ENCODE results near the gene EID3.

EID3 gene

DNA sequence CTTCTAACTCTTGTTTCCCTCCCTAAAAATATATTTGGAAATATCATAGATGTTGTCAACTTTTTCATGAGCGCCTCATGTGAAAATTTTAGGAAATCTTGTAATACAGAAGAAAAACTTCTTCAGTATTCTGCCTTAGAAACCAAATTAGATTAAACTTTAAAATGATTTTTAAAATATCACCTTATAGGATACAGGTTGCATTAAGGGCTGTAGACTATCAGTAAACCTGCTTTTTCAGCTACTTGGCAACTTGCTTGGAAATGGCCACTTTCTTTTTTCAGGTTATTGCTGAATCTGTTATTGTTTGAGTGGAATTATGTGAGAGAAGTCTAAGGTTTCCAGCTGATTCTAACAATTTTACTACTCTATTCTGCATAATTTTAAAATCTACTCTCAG lies 9.1 kb downstream of the EID3 start:
- Histone ChIP-seq H3K27ac (ENCODE audit: low read depth, low read length) (peak overlapping the region; percentile 1; the same call in 1 of the 2 replicates), H3K27me3 (ENCODE audit: insufficient read depth, low read length) (no peaks in the 10 kb centered on the region), H3K4me3 (ENCODE audit: low read depth, low read length) (no peak overlapping the region), H3K36me3 (ENCODE audit: insufficient read depth, low read length) (peaks cover 59% of the 10 kb centered on the region), H3K4me1 (ENCODE audit: control insufficient read depth, insufficient read depth, low read length, unreplicated experiment) (peaks cover 28% of the 10 kb centered on the region), H3K79me2 (ENCODE audit: control insufficient read depth, insufficient read depth, low read length, unreplicated experiment) (peaks cover 80% of the 10 kb centered on the region), H2AFZ (ENCODE audit: low read length, unreplicated experiment) (no peak overlapping the region)

GRCh38 chr12:104313568-104314241 lies 10.2 kb downstream of the EID3 start:
- no peak overlapping the region for H2AFZ ChIP-seq (ENCODE audit: low read length, unreplicated experiment)
- H3K27me3 ChIP-seq (ENCODE audit: insufficient read depth, low read length): no peaks in the 10 kb centered on the region
- H3K27ac ChIP-seq (ENCODE audit: low read depth, low read length): peak overlapping the region; percentile 1; the same call in 1 of the 2 replicates
- peaks cover 27% of the 10 kb centered on the region for H3K4me1 ChIP-seq (ENCODE audit: control insufficient read depth, insufficient read depth, low read length, unreplicated experiment)
- H3K36me3 ChIP-seq (ENCODE audit: insufficient read depth, low read length): peaks cover 70% of the 10 kb centered on the region
- peaks cover 79% of the 10 kb centered on the region for H3K79me2 ChIP-seq (ENCODE audit: control insufficient read depth, insufficient read depth, low read length, unreplicated experiment)
- H3K4me3 ChIP-seq (ENCODE audit: low read depth, low read length): no peak overlapping the region

DNA sequence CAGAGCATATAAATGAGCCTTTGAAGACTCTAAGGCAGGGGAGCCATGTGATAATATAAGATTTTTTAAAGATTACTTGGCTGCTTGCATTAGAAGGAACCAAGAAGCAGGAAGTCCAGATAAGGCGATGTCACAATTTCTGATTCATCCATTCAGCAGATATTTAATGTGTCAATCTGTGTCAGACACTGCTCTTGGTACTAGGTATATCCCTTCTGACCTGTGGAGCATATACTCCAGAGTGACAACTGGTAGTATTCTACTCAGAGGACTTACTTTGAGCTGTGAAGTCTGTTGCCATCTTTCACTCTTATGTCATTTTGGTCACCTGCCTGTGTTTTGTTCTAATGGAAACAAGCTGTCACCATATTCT lies 10.7 kb downstream of the EID3 start:
- no peaks in the 10 kb centered on the region for H3K27me3 ChIP-seq (ENCODE audit: insufficient read depth, low read length)
- no peak overlapping the region for H3K4me3 ChIP-seq (ENCODE audit: low read depth, low read length)
- H3K79me2 ChIP-seq (ENCODE audit: control insufficient read depth, insufficient read depth, low read length, unreplicated experiment): peaks cover 80% of the 10 kb centered on the region
- H3K4me1 ChIP-seq (ENCODE audit: control insufficient read depth, insufficient read depth, low read length, unreplicated experiment): peaks cover 27% of the 10 kb centered on the region
- H3K27ac ChIP-seq (ENCODE audit: low read depth, low read length): peak overlapping the region; percentile 1; the same call in 1 of the 2 replicates
- H3K36me3 ChIP-seq (ENCODE audit: insufficient read depth, low read length): peaks cover 70% of the 10 kb centered on the region
- H2AFZ ChIP-seq (ENCODE audit: low read length, unreplicated experiment): no peak overlapping the region

- Histone ChIP-seq H3K4me1 (ENCODE audit: control insufficient read depth, insufficient read depth, low read length, unreplicated experiment) (peaks cover 27% of the 10 kb centered on the region), H2AFZ (ENCODE audit: low read length, unreplicated experiment) (no peak overlapping the region), H3K4me3 (ENCODE audit: low read depth, low read length) (no peak overlapping the region), H3K27ac (ENCODE audit: low read depth, low read length) (peak overlapping the region; percentile 13), H3K79me2 (ENCODE audit: control insufficient read depth, insufficient read depth, low read length, unreplicated experiment) (peaks cover 78% of the 10 kb centered on the region), H3K27me3 (ENCODE audit: insufficient read depth, low read length) (no peaks in the 10 kb centered on the region), H3K36me3 (ENCODE audit: insufficient read depth, low read length) (peaks cover 75% of the 10 kb centered on the region)
These were observed 12.0 kb downstream of the EID3 start for GRCh38 chr12:104315326-104316224.

DNA sequence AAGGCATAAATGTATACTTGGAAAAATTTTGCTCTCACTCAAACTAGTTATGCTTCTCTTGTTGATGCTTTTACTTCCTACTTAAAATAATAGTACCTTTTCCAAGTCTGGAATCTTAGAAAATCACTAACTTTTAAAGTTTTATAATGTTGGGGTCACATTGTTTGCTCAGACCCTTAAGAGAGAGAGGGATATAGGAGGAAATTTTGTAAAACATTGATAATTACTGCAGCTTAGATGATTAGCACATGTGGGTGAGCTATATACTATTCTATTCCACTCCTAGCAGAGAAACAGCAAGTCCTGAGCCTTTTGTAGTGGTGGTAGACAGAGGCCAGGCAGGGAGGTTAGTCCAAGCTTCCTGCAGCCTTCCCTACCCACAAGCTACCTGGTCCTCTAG lies 13.4 kb downstream of the EID3 start:
- Histone ChIP-seq H3K27me3 (ENCODE audit: insufficient read depth, low read length) (no peaks in the 10 kb centered on the region), H3K36me3 (ENCODE audit: insufficient read depth, low read length) (peaks cover 81% of the 10 kb centered on the region), H2AFZ (ENCODE audit: low read length, unreplicated experiment) (no peak overlapping the region), H3K4me3 (ENCODE audit: low read depth, low read length) (no peak overlapping the region), H3K4me1 (ENCODE audit: control insufficient read depth, insufficient read depth, low read length, unreplicated experiment) (peaks cover 23% of the 10 kb centered on the region), H3K79me2 (ENCODE audit: control insufficient read depth, insufficient read depth, low read length, unreplicated experiment) (peaks cover 72% of the 10 kb centered on the region), H3K27ac (ENCODE audit: low read depth, low read length) (no peak overlapping the region)

- H3K27me3 ChIP-seq (ENCODE audit: insufficient read depth, low read length): no peaks in the 10 kb centered on the region
- H3K4me3 ChIP-seq (ENCODE audit: low read depth, low read length): no peak overlapping the region
- H3K36me3 ChIP-seq (ENCODE audit: insufficient read depth, low read length): peaks cover 76% of the 10 kb centered on the region
- no peak overlapping the region for H2AFZ ChIP-seq (ENCODE audit: low read length, unreplicated experiment)
- H3K27ac ChIP-seq (ENCODE audit: low read depth, low read length): no peak overlapping the region
- peaks cover 65% of the 10 kb centered on the region for H3K79me2 ChIP-seq (ENCODE audit: control insufficient read depth, insufficient read depth, low read length, unreplicated experiment)
- H3K4me1 ChIP-seq (ENCODE audit: control insufficient read depth, insufficient read depth, low read length, unreplicated experiment): peaks cover 20% of the 10 kb centered on the region
These were observed 14.1 kb downstream of the EID3 start for GRCh38 chr12:104317538-104318210.

DNA sequence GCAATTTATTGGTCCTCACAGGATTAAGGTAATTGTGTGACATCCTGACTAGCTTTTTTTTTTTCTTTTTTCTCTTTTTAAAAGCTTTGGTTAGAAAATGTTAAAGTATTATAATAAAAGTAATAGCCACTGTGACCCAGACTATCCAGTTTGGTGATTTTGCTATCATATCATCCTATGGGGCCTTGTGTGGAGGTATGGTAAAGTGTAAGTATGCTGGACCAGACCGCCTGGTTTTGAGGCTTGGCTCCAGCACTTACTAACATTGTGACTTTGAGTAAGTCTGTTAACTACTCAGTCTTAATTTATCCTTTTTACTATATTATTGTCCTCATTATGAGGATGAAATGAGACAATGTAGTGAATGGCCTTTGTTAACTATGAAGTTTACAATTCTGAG lies 15.5 kb downstream of the EID3 start:
- Histone ChIP-seq H3K4me3 (ENCODE audit: low read depth, low read length) (no peak overlapping the region), H3K79me2 (ENCODE audit: control insufficient read depth, insufficient read depth, low read length, unreplicated experiment) (peaks cover 52% of the 10 kb centered on the region), H3K4me1 (ENCODE audit: control insufficient read depth, insufficient read depth, low read length, unreplicated experiment) (peaks cover 9% of the 10 kb centered on the region), H2AFZ (ENCODE audit: low read length, unreplicated experiment) (no peak overlapping the region), H3K27me3 (ENCODE audit: insufficient read depth, low read length) (no peaks in the 10 kb centered on the region), H3K27ac (ENCODE audit: low read depth, low read length) (no peak overlapping the region), H3K36me3 (ENCODE audit: insufficient read depth, low read length) (peaks cover 62% of the 10 kb centered on the region)

DNA sequence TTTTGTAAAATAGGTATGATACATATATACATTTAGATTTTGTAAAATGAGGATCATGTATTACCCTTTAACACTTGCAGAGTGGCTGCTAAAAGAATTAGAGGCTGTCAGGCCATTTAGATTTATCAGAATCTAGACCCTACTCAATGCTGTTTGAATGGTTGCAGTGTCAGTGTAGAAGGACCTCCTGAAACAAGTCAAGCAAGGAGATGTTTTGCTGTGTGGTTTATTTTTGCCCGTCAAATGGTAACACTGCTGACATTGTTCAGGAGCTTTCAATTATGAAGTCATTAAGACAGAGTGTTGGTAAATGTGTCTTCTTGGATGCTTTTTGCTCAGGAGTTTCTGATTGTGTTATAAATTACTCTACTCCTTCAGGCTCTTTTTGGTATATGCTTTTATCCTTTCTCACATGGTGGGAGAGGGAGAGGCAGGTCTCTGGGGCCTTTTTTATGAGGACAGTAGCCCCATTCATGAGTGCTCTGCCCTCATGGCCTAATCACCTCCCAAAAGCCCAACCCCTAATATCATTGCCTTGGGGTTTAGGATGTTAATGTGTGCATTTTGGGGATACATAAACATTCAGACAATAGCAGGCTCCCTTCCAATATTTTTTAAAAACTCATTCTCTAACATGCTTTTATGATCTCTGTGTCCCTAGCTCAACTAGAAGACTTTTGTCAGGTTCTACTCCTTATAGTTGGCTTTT lies 16.5 kb downstream of the EID3 start:
- Histone ChIP-seq H3K4me1 (ENCODE audit: control insufficient read depth, insufficient read depth, low read length, unreplicated experiment) (peaks cover 5% of the 10 kb centered on the region), H3K27ac (ENCODE audit: low read depth, low read length) (no peak overlapping the region), H3K4me3 (ENCODE audit: low read depth, low read length) (no peak overlapping the region), H2AFZ (ENCODE audit: low read length, unreplicated experiment) (no peak overlapping the region), H3K79me2 (ENCODE audit: control insufficient read depth, insufficient read depth, low read length, unreplicated experiment) (peaks cover 47% of the 10 kb centered on the region), H3K27me3 (ENCODE audit: insufficient read depth, low read length) (no peaks in the 10 kb centered on the region), H3K36me3 (ENCODE audit: insufficient read depth, low read length) (peaks cover 64% of the 10 kb centered on the region)

DNA sequence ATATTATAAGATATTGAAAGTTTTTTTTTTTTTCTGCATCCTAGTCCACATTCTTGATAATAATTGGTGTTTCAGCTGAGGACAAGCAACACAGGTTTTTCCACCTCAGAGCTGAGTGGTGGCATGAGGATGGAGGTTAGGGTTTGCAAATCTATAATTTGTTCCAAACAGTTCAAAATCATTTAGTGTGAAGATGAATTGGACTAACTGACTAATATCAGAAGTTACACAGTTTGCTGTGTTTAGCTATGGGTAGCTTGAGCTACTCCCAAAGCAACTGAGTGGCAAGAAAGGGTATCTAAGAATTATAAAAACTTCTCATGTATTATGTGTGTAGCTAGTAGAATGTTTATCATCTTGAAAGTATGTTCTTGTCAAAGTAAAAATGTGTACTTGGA lies 17.1 kb downstream of the EID3 start:
- Histone ChIP-seq H3K36me3 (ENCODE audit: insufficient read depth, low read length) (peaks cover 67% of the 10 kb centered on the region), H3K4me3 (ENCODE audit: low read depth, low read length) (no peak overlapping the region), H3K27ac (ENCODE audit: low read depth, low read length) (no peak overlapping the region), H3K4me1 (ENCODE audit: control insufficient read depth, insufficient read depth, low read length, unreplicated experiment) (peaks cover 2% of the 10 kb centered on the region), H3K27me3 (ENCODE audit: insufficient read depth, low read length) (no peaks in the 10 kb centered on the region), H3K79me2 (ENCODE audit: control insufficient read depth, insufficient read depth, low read length, unreplicated experiment) (peaks cover 44% of the 10 kb centered on the region), H2AFZ (ENCODE audit: low read length, unreplicated experiment) (no peak overlapping the region)

DNA sequence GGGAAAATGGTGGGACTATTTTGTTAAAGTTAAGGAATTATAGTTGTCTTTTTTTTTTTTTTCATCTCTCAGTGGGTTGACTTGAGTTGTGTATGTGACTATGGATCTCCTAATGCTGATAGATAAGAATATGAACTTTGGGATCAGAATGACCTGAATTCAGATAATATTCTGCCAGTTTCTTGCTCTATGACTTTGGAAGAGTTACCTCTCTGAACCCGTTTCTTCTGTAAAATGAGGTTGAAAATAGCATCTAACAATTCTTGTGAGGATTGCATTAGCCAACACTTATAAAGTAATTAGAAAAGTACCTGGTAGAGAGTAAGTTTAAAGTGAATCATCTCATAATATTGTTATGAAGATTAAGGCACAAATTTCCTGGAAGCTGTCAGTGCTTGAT lies 18.4 kb downstream of the EID3 start:
- no peak overlapping the region; the same call in 1 of the 2 replicates for H3K27ac ChIP-seq (ENCODE audit: low read depth, low read length)
- peaks cover 67% of the 10 kb centered on the region for H3K36me3 ChIP-seq (ENCODE audit: insufficient read depth, low read length)
- H3K4me1 ChIP-seq (ENCODE audit: control insufficient read depth, insufficient read depth, low read length, unreplicated experiment): no peaks in the 10 kb centered on the region
- no peak overlapping the region for H3K4me3 ChIP-seq (ENCODE audit: low read depth, low read length)
- H3K27me3 ChIP-seq (ENCODE audit: insufficient read depth, low read length): no peaks in the 10 kb centered on the region
- H3K79me2 ChIP-seq (ENCODE audit: control insufficient read depth, insufficient read depth, low read length, unreplicated experiment): peaks cover 36% of the 10 kb centered on the region
- no peak overlapping the region for H2AFZ ChIP-seq (ENCODE audit: low read length, unreplicated experiment)
